Islet precursor cell (in vitro differentiated cells): ENCODE data around the gene RPS18.
"Not testable (repeated sequence)": the region's sequence is repeated elsewhere in the genome, so short reads cannot be mapped to it uniquely, and the experiment has no call there.

Experiments
- DNase-seq: peaks from one replicate; pipeline ENCODE4 v3.0.0-alpha.2; 2018

RPS18 gene

DNA sequence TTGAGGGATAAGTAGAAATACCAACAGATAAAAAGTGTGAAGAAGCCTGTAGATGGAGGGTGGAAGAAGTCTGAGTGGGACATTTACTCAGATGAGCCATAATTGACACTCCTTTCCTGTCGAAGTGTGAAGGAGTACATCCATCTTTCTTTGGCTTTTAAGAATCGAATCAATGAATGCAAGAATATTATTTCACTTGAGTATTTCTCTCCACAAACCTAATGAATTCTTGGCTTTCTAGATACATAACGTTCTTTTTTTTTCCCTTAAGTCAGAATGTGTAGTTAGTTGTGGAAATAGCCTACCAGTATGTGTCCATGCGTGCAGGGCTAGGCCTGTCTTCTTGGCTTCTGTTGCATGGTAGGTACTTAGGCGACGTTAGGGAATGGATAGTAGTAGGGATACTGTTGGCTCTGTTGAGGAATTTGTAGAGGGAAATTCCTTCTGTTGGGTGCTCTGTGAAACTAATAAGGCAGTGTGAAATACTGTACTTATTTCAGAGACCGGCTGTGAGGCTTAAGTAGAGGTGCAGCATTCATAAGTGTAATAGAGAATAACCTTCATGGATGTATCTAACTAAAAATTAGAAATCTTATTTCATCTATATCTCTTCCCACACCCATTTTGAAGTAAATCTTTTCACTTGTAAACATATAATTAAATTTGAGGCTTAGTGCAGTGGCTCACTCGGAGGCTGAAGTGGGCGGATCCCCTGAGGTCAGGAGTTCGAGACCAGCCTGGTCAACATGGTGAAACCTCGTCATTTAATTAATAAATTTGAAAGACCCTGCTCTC lies 1.5 kb downstream of the RPS18 start:
- no peak for DNase-seq

DNA sequence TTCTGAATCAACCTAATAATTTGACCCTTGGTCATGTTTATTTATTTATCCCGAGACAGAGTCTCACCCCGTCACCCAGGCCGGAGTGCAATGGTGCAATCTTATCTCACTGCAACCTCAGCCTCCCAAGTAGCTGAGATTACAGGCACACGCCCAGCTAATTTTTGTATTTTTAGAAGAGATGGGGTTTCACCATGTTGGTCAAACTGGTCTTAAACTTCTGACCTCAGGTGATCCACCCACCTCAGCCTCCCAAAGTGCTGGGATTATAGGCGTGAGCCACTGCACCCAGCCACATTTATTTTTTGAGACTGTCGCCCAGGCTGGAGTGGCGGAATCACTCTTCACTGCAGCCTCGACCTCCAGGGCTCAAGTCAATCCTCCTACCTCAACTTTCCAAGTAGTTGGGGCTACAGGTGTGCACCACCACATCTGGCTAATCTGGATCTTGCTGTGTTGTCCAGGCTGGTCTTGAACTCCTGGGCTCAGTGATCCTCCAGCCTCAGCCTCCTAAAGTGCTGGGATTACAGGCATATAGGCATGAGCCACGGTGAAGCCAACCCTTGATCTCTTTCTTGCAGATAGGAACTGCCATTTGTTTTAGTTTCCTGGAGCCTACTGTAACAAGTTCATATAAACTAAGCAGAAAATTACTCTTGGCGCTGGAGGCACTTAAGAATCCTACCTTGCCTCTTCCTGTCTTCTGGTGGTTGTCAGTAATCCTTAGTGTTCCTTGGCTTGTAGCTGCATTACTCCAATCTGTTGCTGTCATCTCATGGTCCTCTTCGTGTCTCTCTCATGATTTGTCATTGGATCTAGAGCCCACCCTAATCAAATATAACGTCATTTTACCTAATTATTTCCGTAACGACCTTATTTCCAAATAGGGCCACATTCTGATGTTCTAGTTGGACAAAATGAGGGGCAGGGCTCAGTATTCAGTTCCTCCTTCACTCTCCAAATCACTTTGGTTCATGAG lies 2.3 kb downstream of the RPS18 start:
- no peak for DNase-seq

DNA sequence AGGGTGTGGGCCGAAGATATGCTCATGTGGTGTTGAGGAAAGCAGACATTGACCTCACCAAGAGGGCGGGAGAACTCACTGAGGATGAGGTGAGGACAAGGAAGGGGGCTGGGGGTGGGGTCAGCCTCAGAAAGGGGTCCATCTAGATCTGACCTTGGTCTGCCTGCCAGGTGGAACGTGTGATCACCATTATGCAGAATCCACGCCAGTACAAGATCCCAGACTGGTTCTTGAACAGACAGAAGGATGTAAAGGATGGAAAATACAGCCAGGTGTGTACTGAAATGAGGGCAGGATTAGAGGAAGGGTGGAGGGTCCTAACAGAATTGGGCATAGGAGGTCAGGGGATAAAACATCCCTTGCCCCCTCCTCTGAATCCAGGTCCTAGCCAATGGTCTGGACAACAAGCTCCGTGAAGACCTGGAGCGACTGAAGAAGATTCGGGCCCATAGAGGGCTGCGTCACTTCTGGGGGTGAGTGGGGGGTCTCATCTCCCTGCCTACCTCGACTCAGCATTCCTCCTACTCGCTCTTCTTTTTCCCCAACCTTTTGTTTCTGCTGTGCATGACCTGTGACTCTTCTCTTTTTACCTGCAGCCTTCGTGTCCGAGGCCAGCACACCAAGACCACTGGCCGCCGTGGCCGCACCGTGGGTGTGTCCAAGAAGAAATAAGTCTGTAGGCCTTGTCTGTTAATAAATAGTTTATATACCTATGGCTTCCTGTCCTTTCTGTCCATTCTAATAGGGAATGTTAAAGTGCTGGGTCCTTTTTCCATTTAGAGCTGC lies 4.1 kb downstream of the RPS18 start:
- DNase-seq: not testable (repeated sequence)

GRCh38 chr6:33276581-33276863 lies 4.6 kb downstream of the RPS18 start:
- DNase-seq: no peak

- DNase-seq: peak; percentile 94
Observed at GRCh38 chr6:33276864-33277662, 5.2 kb downstream of the RPS18 start, which contains the start of gene B3GALT4. B3GALT4 (plus strand) TSS chr6:33277123; CDS start chr6:33277420, 297 bp downstream.

DNA sequence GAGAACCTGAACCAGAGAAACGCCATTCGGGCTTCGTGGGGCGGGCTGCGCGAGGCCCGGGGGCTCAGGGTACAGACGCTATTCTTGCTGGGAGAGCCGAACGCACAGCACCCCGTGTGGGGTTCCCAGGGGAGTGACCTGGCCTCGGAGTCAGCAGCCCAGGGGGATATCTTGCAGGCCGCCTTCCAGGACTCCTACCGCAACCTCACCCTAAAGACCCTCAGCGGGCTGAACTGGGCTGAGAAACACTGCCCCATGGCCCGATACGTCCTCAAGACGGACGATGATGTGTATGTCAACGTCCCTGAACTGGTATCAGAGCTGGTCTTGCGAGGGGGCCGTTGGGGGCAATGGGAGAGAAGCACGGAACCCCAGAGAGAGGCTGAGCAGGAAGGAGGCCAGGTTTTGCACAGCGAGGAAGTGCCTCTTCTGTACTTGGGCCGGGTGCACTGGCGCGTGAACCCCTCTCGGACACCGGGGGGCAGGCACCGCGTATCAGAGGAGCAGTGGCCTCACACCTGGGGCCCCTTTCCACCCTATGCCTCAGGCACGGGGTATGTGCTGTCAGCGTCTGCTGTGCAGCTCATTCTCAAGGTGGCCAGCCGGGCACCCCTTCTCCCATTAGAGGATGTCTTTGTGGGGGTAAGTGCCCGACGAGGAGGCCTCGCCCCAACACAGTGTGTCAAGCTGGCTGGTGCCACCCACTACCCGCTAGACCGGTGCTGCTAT lies 6.0 kb downstream of the RPS18 start:
- DNase-seq: no peak

GRCh38 chr6:33278392-33278741 lies 6.5 kb downstream of the RPS18 start:
- DNase-seq: no peak

DNA sequence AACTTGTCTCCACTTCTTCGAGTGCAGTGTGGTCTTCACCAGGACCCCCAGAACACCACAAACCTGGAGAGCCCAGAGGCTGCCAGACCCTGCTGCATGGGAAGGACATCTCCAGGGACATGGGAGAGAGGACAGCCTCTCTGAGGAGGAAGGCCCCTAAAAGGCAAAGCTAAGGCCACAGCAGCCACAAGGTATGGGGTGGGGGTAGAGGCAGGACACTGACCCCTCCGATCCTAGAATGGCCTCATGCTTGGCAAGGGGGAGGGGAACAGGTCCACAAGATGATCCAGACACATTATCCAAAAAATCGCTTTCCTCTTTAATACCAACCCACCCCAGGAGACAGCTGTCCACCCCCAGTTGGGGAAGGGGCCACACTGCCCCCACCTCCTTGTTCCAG lies 6.9 kb downstream of the RPS18 start:
- no peak for DNase-seq

- DNase-seq: no peak
Observed at GRCh38 chr6:33279257-33279695, 7.4 kb downstream of the RPS18 start.

GRCh38 chr6:33279971-33280511 lies 8.2 kb downstream of the RPS18 start:
- DNase-seq: peak; percentile 95

- DNase-seq: no peak
Observed at GRCh38 chr6:33280539-33280938, 8.7 kb downstream of the RPS18 start.

DNA sequence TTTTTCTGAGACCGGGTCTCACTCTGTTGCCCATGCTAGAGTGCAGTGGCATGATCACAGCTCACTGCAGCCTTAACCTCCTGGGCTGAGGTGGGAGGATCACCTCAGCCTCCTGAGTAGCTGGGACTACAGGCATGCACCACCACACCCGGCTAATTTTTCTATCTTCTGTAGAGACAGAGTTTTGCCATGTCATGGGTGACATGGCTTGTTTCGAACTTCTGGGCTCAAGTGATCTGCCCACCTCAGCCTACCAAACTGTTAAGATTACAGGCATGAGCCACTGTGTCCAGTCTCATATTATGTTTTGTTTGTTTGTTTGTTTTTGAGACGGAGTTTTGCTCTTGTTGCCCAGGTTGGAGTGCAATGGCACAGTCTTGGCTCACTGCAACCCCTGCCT lies 13.3 kb downstream of the RPS18 start:
- not testable (repeated sequence) for DNase-seq

DNA sequence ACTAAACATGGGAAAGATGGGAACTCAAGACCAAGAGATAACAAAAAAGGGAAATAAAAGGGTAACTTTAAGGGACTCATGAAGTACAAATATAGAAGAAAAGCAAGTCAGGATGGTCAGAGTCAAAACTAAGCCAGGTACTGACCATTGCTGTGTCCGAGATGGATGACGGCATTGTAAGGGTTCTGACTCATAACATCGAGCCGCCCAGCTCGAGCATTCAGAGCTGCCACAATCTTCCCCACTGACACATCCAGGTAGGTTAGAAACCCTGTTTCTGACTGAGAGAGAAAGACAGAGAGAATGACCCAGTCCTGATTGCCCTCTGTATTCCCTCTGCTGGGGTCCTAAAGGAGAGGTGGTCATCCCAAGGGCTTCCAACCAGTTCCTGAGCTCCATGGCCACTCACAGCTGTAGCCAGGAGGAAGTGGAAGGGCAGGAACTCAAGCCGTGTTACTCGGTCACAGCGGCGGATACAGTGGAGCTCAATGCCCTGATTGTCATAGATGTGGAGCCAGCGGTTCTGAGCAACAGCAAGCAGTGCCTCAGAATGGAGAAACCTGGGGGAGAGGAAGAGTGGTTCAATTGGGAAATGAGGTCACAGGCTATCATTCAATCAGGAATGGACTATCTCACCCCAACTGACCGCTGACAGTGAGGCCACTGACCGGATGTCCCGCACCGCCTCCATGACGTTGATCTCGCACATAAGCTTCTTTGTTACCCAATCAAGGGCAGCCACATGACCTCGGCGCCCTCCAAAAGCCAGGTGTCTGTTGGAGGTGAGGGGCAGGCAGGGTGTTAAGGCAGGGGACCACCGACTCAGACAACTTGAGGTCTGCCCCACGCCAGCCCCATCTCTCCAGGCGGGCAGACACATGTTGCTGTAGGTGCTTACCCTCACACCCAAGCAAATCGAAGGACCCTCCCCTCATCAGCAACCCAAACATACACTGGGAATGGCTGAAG lies 15.4 kb downstream of the RPS18 start:
- DNase-seq: no peak

GRCh38 chr6:33288141-33288920 lies 16.5 kb downstream of the RPS18 start:
- DNase-seq: no peak

DNA sequence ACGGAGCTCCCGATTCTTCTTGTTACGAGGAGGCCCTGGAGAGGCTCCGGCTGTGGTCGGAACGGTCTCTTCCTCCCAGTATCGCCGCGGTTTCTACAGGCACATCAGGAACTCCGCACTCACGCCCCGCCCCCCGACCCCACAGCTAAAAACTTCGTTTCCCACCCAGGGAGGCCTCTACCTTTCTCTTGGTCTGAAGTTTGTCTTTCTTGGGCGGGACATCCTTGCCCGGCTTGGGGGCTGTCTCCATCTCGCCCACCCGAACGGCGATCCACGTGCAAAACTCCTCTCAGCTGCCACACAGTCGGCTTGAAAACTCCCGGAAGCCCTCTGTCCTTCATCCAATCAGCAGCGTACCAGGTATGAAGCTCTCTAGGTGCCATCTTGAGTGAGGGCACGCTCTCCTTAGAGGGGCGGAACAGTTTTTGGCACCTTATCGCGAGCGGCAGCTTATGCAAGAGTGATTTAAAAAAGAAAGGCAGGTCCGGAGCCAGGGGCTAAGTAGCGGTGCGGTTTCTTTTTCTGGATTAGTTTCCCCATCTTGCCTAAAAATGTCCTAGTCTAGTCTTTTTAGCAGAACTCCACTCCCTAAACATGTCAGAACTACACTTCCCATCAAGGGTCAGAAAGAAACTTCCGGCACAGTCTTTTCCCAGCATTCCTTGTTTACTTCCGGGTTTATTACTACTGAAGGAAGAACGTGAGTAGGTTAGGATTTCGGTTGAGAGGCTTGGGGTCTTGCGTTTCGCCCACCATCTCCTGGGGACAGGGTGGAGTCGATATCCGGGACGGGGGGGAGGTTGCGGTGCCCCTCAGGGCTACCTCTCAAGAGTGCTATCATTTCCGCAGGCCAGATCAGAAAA lies 17.3 kb downstream of the RPS18 start, which contains the start of the genes PFDN6 and WDR46:
Gene PFDN6 (plus strand): TSS at position 681 of the 863 bp plus-strand sequence. CDS start 256 bp downstream, outside the sequence.
Gene WDR46 (minus strand): TSS at position 319 of the 863 bp plus-strand sequence. CDS start 69 bp downstream, at position 250.
- peak; percentile 93 for DNase-seq

DNA sequence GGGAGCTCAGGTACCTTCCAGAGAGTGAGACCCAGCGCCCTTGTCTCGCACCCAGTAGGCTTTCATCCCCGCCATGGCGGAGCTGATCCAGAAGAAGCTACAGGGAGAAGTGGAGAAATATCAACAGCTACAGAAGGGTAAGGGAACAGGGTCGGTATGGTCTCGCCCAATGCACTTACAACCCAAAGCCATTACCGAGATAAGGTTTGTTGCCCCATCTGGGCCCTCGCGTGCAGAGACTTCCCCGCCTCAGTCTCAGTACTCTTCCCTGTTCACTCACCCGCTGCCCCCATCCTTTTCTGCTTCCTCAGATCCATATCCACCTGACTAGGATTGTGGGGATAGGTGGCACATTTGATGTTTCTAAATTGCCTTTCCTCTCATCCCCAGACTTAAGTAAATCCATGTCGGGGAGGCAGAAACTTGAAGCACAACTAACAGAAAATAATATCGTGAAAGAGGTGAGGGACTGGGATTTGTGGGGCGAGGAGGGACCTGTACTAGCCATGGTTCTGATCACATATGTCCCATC lies 18.0 kb downstream of the RPS18 start:
- DNase-seq: no peak

GRCh38 chr6:33290459-33290858 lies 18.6 kb downstream of the RPS18 start:
- DNase-seq: no peak
